HepG2 (cell line): ENCODE results near the gene FBXW12. TPM values are rescaled to one million over a fixed set of nuclear protein-coding genes. Genes with fewer than 3 reads are reported as not detected.

Experiments used
- BRD4 ChIP-seq: sonication (generic); formaldehyde crosslinking; IDR thresholded peaks from 2 replicates; pipeline ENCODE4 v1.4.0; 2020; ENCODE audit warnings: missing genetic modification reagents
- DMAP1 ChIP-seq: IDR thresholded peaks from 2 replicates; pipeline ENCODE4 v1.6.1; 2016
- EHMT2 ChIP-seq: fragments of 200-600 bp; sonication (generic); IDR thresholded peaks from 2 replicates; pipeline ENCODE4 v1.7.0; 2017; ENCODE audit warnings: antibody characterized with exemption, low read depth, low read length, borderline replicate concordance
- FIP1L1 ChIP-seq: fragments of 200-400 bp; formaldehyde crosslinking; IDR thresholded peaks from 2 replicates; pipeline ENCODE4 v1.6.1; 2018; ENCODE audit warnings: low read depth, mild to moderate bottlenecking, low read length, moderate library complexity, borderline replicate concordance; ENCODE audit not compliant: insufficient read depth
- HOXA9 ChIP-seq: sonication (generic); formaldehyde crosslinking; IDR thresholded peaks from 2 replicates; pipeline ENCODE4 v1.8.1; 2022; ENCODE audit warnings: missing genetic modification reagents, mild to moderate bottlenecking, moderate library complexity, borderline replicate concordance
- KLF16 ChIP-seq, 2 experiments: sonication (generic) in 1 of 2; formaldehyde crosslinking in 1 of 2; IDR thresholded peaks; 2 replicates each; pipeline versions ENCODE4 v1.6.1 to v1.8.0; 2016 to 2023; ENCODE audit warnings: missing genetic modification reagents in 2 of 2, missing compliant biosample characterization in 1 of 2
- MTA3 ChIP-seq: sonication (generic); formaldehyde crosslinking; IDR thresholded peaks from 2 replicates; pipeline ENCODE4 v1.4.0; 2020; ENCODE audit warnings: missing genetic modification reagents
- NFE2L2 ChIP-seq: fragments of 150-350 bp; IDR thresholded peaks from 2 replicates; pipeline ENCODE4 v1.6.1; 2014; ENCODE audit warnings: low read length
- NFKB2 ChIP-seq: sonication (generic); formaldehyde crosslinking; IDR thresholded peaks from 2 replicates; pipeline ENCODE4 v1.4.0; 2020; ENCODE audit warnings: missing genetic modification reagents, borderline replicate concordance
- RFXAP ChIP-seq: sonication (generic); formaldehyde crosslinking; IDR thresholded peaks from 2 replicates; pipeline ENCODE4 v1.4.0; 2020; ENCODE audit warnings: missing genetic modification reagents, borderline replicate concordance
- SOX5 ChIP-seq: IDR thresholded peaks from 2 replicates; pipeline ENCODE4 v1.6.1; 2016; ENCODE audit warnings: borderline replicate concordance
- SP1 ChIP-seq, 2 experiments: fragments of 450-650 bp in 1 of 2; sonication (generic) in 1 of 2; formaldehyde crosslinking in 1 of 2; IDR thresholded peaks; 2 replicates each; pipeline versions ENCODE4 v1.4.0 to v1.6.1; 2016 to 2020; ENCODE audit warnings: missing genetic modification reagents in 1 of 2
- SSRP1 ChIP-seq: IDR thresholded peaks from 2 replicates; pipeline ENCODE4 v1.6.1; 2016; ENCODE audit warnings: control low read depth
- TCF7 ChIP-seq: sonication (generic); IDR thresholded peaks from 2 replicates; pipeline ENCODE4 v1.6.1; 2016; ENCODE audit warnings: antibody characterized with exemption, low read depth
- ZFP82 ChIP-seq: sonication (generic); formaldehyde crosslinking; IDR thresholded peaks from 2 replicates; pipeline ENCODE4 v1.5.1; 2020; ENCODE audit warnings: mild to moderate bottlenecking, missing genetic modification reagents, borderline replicate concordance
- ZFY ChIP-seq: sonication (generic); formaldehyde crosslinking; IDR thresholded peaks from 2 replicates; pipeline ENCODE4 v1.4.0; 2020; ENCODE audit warnings: missing genetic modification reagents
- ZNF549 ChIP-seq: sonication (generic); formaldehyde crosslinking; IDR thresholded peaks from 2 replicates; pipeline ENCODE4 v1.5.0; 2020; ENCODE audit warnings: missing genetic modification reagents
- ZNF883 ChIP-seq: sonication (generic); formaldehyde crosslinking; IDR thresholded peaks from 2 replicates; pipeline ENCODE4 v1.5.1; 2020; ENCODE audit warnings: mild to moderate bottlenecking, missing genetic modification reagents; ENCODE audit errors: not compliant biosample characterization
- ZSCAN21 ChIP-seq: sonication (generic); formaldehyde crosslinking; IDR thresholded peaks from 2 replicates; pipeline ENCODE4 v1.8.0; 2022; ENCODE audit warnings: mild to moderate bottlenecking, missing genetic modification reagents, moderate library complexity, borderline replicate concordance
- polyA plus RNA-seq, 8 experiments: library from polyadenylated mRNA; depleted of rRNA in 3 of 8; stranded (reverse) in 7 of 8; unstranded in 1 of 8; fragments of >200 nt; fragmentation: Illumina TruSeq in 4 of 8; extraction: Trizol in 4 of 8; gene quantifications; 2 replicates each; pipeline versions ENCODE4 v1.2.1 to v1.2.3, GENCODE V29; 2011 to 2016; ENCODE audit warnings: low read depth in 4 of 8, missing spikeins in 1 of 8, mixed read lengths in 1 of 8; ENCODE audit not compliant: insufficient read depth in 1 of 8
- total RNA-seq, 5 experiments: library from RNA; depleted of rRNA; stranded (reverse); fragments of >200 nt; fragmentation: Illumina TruSeq; extraction: Trizol; gene quantifications; 2 replicates each; pipeline ENCODE4 v1.2.3, GENCODE V29; 2016; ENCODE audit warnings: low read depth in 1 of 5
- TF ChIP-seq, protein P1 (sequence below): fragments of 450-650 bp; IDR thresholded peaks from 2 replicates; pipeline ENCODE4 v1.6.1; 2016
- TF ChIP-seq, protein P2 (sequence below): IDR thresholded peaks from 2 replicates; pipeline ENCODE4 v1.6.1; 2016; ENCODE audit warnings: low read depth
- TF ChIP-seq, protein P3 (sequence below): sonication (generic); formaldehyde crosslinking; IDR thresholded peaks from 2 replicates; pipeline ENCODE4 v1.4.0; 2020; ENCODE audit warnings: missing genetic modification reagents
- TF ChIP-seq, protein P4 (sequence below): sonication (generic); formaldehyde crosslinking; IDR thresholded peaks from 2 replicates; pipeline ENCODE4 v1.4.0; 2020; ENCODE audit warnings: missing genetic modification reagents, borderline replicate concordance

Gene FBXW12
- total and polyA plus RNA-seq, 2 of the 13 experiments (the other 11 are each of a cell fraction or from before 2014, with no cell fraction given): not detected

DNA sequence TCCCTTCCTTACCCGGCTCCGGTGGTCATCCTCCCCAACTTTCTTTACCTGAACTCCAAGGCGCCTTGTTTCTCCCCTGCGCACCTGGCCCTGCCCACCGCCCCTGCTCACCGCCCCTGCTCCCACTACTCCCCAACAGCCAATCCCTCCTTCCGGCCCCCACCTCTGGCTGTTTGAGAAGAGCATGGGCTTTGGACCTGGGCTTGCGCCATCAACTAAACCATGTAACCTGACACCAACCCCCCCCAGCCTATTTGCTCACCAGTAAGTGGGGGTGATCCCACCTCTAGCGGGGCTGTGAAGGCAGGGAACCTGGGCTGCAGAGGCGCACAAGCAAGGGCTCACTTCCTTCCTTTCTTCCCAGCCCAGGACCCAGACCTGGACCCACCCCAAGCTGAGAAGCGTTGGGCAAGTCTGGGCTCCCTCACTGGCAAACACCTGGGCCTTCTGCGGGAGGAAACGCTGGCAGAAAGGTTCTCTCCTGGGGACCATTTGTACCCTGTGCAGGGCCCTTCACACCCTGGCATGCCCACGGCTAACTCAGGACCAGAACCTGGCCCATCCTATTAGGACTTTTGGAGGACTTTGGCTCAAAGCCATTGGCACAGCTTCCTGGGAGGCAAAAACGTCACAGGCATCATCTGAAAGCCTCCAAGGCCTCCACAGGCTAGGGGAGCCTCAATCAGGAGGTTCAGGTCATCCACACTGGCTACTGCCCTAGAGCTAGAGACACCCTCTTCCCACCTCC, 58.1 kb downstream of the FBXW12 start, which contains the start of gene PLXNB1 (continued):
- TF ChIP-seq ZNF883 (CRISPR knock-in tag) (peak; percentile 37), SOX5 (CRISPR knock-in tag) (peak; percentile 76), ZFP82 (no peak), MTA3 (no peak), RFXAP (CRISPR knock-in tag) (peak; percentile 86; the same call in 1 of the 2 replicates), KLF16 (CRISPR knock-in tag; IDR thresholded peaks at IDR 0.05) (peak in 1 of 2 experiments; percentile 91; a peak in 2 of 4 replicates), ZSCAN21 (CRISPR knock-in tag) (peak; percentile 85), NFE2L2 (no peak), HOXA9 (CRISPR knock-in tag) (peak; percentile 45; the same call in 1 of the 2 replicates), BRD4 (CRISPR knock-in tag) (peak; percentile 83), SP1 (IDR thresholded peaks at IDR 0.05) (no peak), SP1 (CRISPR knock-in tag; IDR thresholded peaks at IDR 0.05) (no peak; the same call in 1 of the 2 replicates), NFKB2 (CRISPR knock-in tag) (peak; percentile 78), ZNF549 (CRISPR knock-in tag) (no peak), SSRP1 (CRISPR knock-in tag) (no peak), ZFY (CRISPR knock-in tag) (peak; percentile 58; the same call in 1 of the 2 replicates), DMAP1 (CRISPR knock-in tag) (peak; percentile 85), TCF7 (peak; percentile 65; the same call in 1 of the 2 replicates), EHMT2 (no peak), FIP1L1 (no peak)
- TF ChIP-seq, protein P1, sequence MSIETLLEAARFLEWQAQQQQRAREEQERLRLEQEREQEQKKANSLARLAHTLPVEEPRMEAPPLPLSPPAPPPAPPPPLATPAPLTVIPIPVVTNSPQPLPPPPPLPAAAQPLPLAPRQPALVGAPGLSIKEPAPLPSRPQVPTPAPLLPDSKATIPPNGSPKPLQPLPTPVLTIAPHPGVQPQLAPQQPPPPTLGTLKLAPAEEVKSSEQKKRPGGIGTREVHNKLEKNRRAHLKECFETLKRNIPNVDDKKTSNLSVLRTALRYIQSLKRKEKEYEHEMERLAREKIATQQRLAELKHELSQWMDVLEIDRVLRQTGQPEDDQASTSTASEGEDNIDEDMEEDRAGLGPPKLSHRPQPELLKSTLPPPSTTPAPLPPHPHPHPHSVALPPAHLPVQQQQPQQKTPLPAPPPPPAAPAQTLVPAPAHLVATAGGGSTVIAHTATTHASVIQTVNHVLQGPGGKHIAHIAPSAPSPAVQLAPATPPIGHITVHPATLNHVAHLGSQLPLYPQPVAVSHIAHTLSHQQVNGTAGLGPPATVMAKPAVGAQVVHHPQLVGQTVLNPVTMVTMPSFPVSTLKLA: peak; percentile 53
- TF ChIP-seq, protein P2, sequence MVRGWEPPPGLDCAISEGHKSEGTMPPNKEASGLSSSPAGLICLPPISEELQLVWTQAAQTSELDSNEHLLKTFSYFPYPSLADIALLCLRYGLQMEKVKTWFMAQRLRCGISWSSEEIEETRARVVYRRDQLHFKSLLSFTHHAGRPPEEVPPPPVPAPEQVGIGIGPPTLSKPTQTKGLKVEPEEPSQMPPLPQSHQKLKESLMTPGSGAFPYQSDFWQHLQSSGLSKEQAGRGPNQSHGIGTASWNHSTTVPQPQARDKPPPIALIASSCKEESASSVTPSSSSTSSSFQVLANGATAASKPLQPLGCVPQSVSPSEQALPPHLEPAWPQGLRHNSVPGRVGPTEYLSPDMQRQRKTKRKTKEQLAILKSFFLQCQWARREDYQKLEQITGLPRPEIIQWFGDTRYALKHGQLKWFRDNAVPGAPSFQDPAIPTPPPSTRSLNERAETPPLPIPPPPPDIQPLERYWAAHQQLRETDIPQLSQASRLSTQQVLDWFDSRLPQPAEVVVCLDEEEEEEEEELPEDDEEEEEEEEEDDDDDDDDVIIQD (CRISPR knock-in tag): peak; percentile 74; the same call in 1 of the 2 replicates
- TF ChIP-seq, protein P3, sequence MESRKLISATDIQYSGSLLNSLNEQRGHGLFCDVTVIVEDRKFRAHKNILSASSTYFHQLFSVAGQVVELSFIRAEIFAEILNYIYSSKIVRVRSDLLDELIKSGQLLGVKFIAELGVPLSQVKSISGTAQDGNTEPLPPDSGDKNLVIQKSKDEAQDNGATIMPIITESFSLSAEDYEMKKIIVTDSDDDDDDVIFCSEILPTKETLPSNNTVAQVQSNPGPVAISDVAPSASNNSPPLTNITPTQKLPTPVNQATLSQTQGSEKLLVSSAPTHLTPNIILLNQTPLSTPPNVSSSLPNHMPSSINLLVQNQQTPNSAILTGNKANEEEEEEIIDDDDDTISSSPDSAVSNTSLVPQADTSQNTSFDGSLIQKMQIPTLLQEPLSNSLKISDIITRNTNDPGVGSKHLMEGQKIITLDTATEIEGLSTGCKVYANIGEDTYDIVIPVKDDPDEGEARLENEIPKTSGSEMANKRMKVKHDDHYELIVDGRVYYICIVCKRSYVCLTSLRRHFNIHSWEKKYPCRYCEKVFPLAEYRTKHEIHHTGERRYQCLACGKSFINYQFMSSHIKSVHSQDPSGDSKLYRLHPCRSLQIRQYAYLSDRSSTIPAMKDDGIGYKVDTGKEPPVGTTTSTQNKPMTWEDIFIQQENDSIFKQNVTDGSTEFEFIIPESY (CRISPR knock-in tag): no peak
- TF ChIP-seq, protein P4, sequence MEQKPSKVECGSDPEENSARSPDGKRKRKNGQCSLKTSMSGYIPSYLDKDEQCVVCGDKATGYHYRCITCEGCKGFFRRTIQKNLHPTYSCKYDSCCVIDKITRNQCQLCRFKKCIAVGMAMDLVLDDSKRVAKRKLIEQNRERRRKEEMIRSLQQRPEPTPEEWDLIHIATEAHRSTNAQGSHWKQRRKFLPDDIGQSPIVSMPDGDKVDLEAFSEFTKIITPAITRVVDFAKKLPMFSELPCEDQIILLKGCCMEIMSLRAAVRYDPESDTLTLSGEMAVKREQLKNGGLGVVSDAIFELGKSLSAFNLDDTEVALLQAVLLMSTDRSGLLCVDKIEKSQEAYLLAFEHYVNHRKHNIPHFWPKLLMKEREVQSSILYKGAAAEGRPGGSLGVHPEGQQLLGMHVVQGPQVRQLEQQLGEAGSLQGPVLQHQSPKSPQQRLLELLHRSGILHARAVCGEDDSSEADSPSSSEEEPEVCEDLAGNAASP (CRISPR knock-in tag): peak; percentile 83
